ENCODE measurements around the gene TXNRD2.
"Not testable (repeated sequence)": the region's sequence is repeated elsewhere in the genome, so short reads cannot be mapped to it uniquely, and the experiment has no call there.

TXNRD2 gene

GRCh38 chr22:19919701-19920363, 21.8 kb downstream of the TXNRD2 start:
- DNase-seq: no peak

GRCh38 chr22:19918332-19919106, 23.1 kb downstream of the TXNRD2 start:
- no peak for DNase-seq

- no peak for DNase-seq
Observed at GRCh38 chr22:19917389-19918138, 24.1 kb downstream of the TXNRD2 start.

- DNase-seq: no peak
Observed at GRCh38 chr22:19916941-19917340, 24.7 kb downstream of the TXNRD2 start.

- DNase-seq: no peak
Observed at GRCh38 chr22:19916006-19916405, 25.6 kb downstream of the TXNRD2 start.

GRCh38 chr22:19915287-19915954, 26.2 kb downstream of the TXNRD2 start:
- no peak for DNase-seq

GRCh38 chr22:19914201-19914943, 27.2 kb downstream of the TXNRD2 start:
- DNase-seq: no peak

- no peak for DNase-seq
Observed at GRCh38 chr22:19913337-19913936, 28.2 kb downstream of the TXNRD2 start.

GRCh38 chr22:19912271-19912999, 29.2 kb downstream of the TXNRD2 start:
- DNase-seq: no peak

- DNase-seq: no peak
Observed at GRCh38 chr22:19911540-19912270, 29.9 kb downstream of the TXNRD2 start.

- no peak for DNase-seq
Observed at GRCh38 chr22:19910180-19910744, 31.4 kb downstream of the TXNRD2 start.

GRCh38 chr22:19909350-19910179, 32.1 kb downstream of the TXNRD2 start:
- peak; percentile 57 to 83 (median 71) for DNase-seq

GRCh38 chr22:19907902-19908301, 33.7 kb downstream of the TXNRD2 start:
- not testable (repeated sequence) for DNase-seq

GRCh38 chr22:19906864-19907263, 34.8 kb downstream of the TXNRD2 start:
- DNase-seq: not testable (repeated sequence)

GRCh38 chr22:19905347-19906276, 36.0 kb downstream of the TXNRD2 start:
- DNase-seq: no peak

GRCh38 chr22:19904935-19905334, 36.7 kb downstream of the TXNRD2 start:
- no peak for DNase-seq

- DNase-seq: no peak
Observed at GRCh38 chr22:19904174-19904856, 37.3 kb downstream of the TXNRD2 start.
